IMR-90 (cell line): ENCODE measurements around the gene ZNF3. TPM values are rescaled to one million over a fixed set of nuclear protein-coding genes. Genes with fewer than 3 reads are reported as not detected.

Experiments
- ATAC-seq: fragments of 200-7000 bp; cut with Tn5 transposase; 2 replicates; pipeline ENCODE4 v1.9.1; 2020; ENCODE audit warnings: low read depth, mild to moderate bottlenecking, moderate library complexity
- BruUV-seq: library from RNA; stranded (reverse); fragments of 400-500 nt; replicated peaks from 2 replicates; lab custom pipeline; 2021; lab: Mats Ljungman, UMichigan
- CTCF ChIA-PET: fragments of 300-600 bp; formaldehyde crosslinking; extraction: SDS; loops from one replicate; lab custom pipeline; 2021; ENCODE audit warnings: antibody characterized with exemption; lab: Yijun Ruan, JAX
- POLR2A ChIA-PET: fragments of 300-600 bp; sonication (Branson Sonifier 250); formaldehyde crosslinking; loops from one replicate; lab custom pipeline; 2022; ENCODE audit warnings: antibody characterized with exemption; ENCODE audit not compliant: unreplicated experiment; lab: Charles Lee
- DNase-seq: peaks from one replicate; pipeline ENCODE4 v3.0.0; 2013
- H2AFZ ChIP-seq: replicated peaks from 2 replicates; pipeline ENCODE3; 2013; ENCODE audit warnings: low read length, mild to moderate bottlenecking; ENCODE audit not compliant: poor library complexity
- H2AK5ac ChIP-seq: 2 replicates; pipeline ENCODE4 v1.6.1; 2013; ENCODE audit warnings: low read depth, low read length, inconsistent platforms
- H2AK9ac ChIP-seq: replicated peaks from 2 replicates; pipeline ENCODE3; 2013; ENCODE audit warnings: mild to moderate bottlenecking, low read depth, low read length, moderate library complexity; ENCODE audit not compliant: poor library complexity
- H2BK120ac ChIP-seq: 2 replicates; pipeline ENCODE4 v1.6.1; 2013; ENCODE audit warnings: low read depth, low read length, inconsistent platforms
- H2BK15ac ChIP-seq: 3 replicates; pipeline ENCODE4 v1.6.1; 2013; ENCODE audit warnings: low read depth, low read length, inconsistent platforms
- H2BK20ac ChIP-seq: 2 replicates; pipeline ENCODE4 v1.6.1; 2013; ENCODE audit warnings: low read depth, mild to moderate bottlenecking, inconsistent platforms, low read length, moderate library complexity
- H2BK5ac ChIP-seq: 2 replicates; pipeline ENCODE4 v1.6.1; 2013; ENCODE audit warnings: mild to moderate bottlenecking, low read depth, low read length, inconsistent platforms; ENCODE audit not compliant: poor library complexity, severe bottlenecking
- H3K14ac ChIP-seq: replicated peaks from 2 replicates; pipeline ENCODE4 v1.6.1; 2013; ENCODE audit warnings: low read depth, low read length, inconsistent platforms
- H3K18ac ChIP-seq: 2 replicates; pipeline ENCODE4 v1.6.1; 2013; ENCODE audit warnings: low read depth, low read length, control low read depth
- H3K23ac ChIP-seq: 2 replicates; pipeline ENCODE4 v1.6.1; 2013; ENCODE audit warnings: low read depth, low read length, inconsistent platforms
- H3K27ac ChIP-seq: 2 replicates; pipeline ENCODE4 v1.5.1; 2013; ENCODE audit warnings: mild to moderate bottlenecking, control low read depth, low read length; ENCODE audit not compliant: insufficient read depth
- H3K27me3 ChIP-seq: 2 replicates; pipeline ENCODE4 v1.6.1; 2013; ENCODE audit warnings: low read length; ENCODE audit not compliant: control insufficient read depth, insufficient read depth
- H3K36me3 ChIP-seq: 2 replicates; pipeline ENCODE4 v1.6.1; 2013; ENCODE audit warnings: low read length, mixed read lengths; ENCODE audit not compliant: control insufficient read depth, insufficient read depth
- H3K4ac ChIP-seq: 2 replicates; pipeline ENCODE4 v1.6.1; 2013; ENCODE audit warnings: low read depth, low read length, inconsistent platforms
- H3K4me1 ChIP-seq: 2 replicates; pipeline ENCODE4 v1.6.1; 2013; ENCODE audit warnings: low read length, mixed read lengths; ENCODE audit not compliant: control insufficient read depth, insufficient read depth
- H3K4me2 ChIP-seq: 2 replicates; pipeline ENCODE4 v1.6.1; 2013; ENCODE audit warnings: low read depth, mild to moderate bottlenecking, control low read depth, low read length, moderate library complexity
- H3K4me3 ChIP-seq: 2 replicates; pipeline ENCODE4 v1.5.1; 2013; ENCODE audit warnings: low read depth, mild to moderate bottlenecking, control low read depth, low read length, moderate library complexity; ENCODE audit not compliant: insufficient read depth
- H3K56ac ChIP-seq: 2 replicates; pipeline ENCODE4 v1.6.1; 2013; ENCODE audit warnings: low read length, inconsistent platforms; ENCODE audit not compliant: insufficient read depth; ENCODE audit errors: extremely low read depth
- H3K79me1 ChIP-seq, 2 experiments: 2 replicates each; pipeline ENCODE4 v1.6.1; 2013; ENCODE audit warnings: low read length in 2 of 2, inconsistent platforms in 1 of 2, low read depth in 1 of 2
- H3K9ac ChIP-seq: 2 replicates; pipeline ENCODE4 v1.6.1; 2013; ENCODE audit warnings: low read depth, low read length, control low read depth
- H3K9me1 ChIP-seq: 2 replicates; pipeline ENCODE4 v1.6.1; 2013; ENCODE audit warnings: low read length, inconsistent platforms; ENCODE audit not compliant: insufficient read depth
- H3K9me3 ChIP-seq: 2 replicates; pipeline ENCODE4 v1.6.1; 2013; ENCODE audit warnings: low read length; ENCODE audit not compliant: control insufficient read depth, insufficient read depth
- H4K20me1 ChIP-seq: 2 replicates; pipeline ENCODE4 v1.6.1; 2013; ENCODE audit warnings: low read length, inconsistent platforms; ENCODE audit not compliant: insufficient read depth
- H4K5ac ChIP-seq: 2 replicates; pipeline ENCODE4 v1.6.1; 2013; ENCODE audit warnings: mild to moderate bottlenecking, low read depth, low read length, control low read depth
- H4K8ac ChIP-seq, 2 experiments: 2 replicates each; pipeline ENCODE4 v1.6.1; 2013; ENCODE audit warnings: low read depth in 2 of 2, low read length in 2 of 2, control low read depth in 1 of 2, inconsistent platforms in 1 of 2
- H4K91ac ChIP-seq: 2 replicates; pipeline ENCODE4 v1.6.1; 2013; ENCODE audit warnings: low read depth, low read length, inconsistent platforms; ENCODE audit not compliant: insufficient read depth
- BHLHE40 ChIP-seq: fragments of 150-350 bp; IDR thresholded peaks from 2 replicates; pipeline ENCODE4 v1.6.1; 2016; ENCODE audit warnings: mild to moderate bottlenecking, low read depth, low read length
- CHD1 ChIP-seq: IDR thresholded peaks from 2 replicates; pipeline ENCODE4 v1.6.1; 2012; ENCODE audit warnings: low read depth, low read length, improper control_type of control experiment
- CTCF ChIP-seq: conservative IDR thresholded peaks from 2 replicates; pipeline ENCODE4 v1.5.1; 2012; ENCODE audit warnings: mild to moderate bottlenecking, low read depth, low read length, improper control_type of control experiment
- MAZ ChIP-seq: IDR thresholded peaks from 2 replicates; pipeline ENCODE4 v1.6.1; 2012; ENCODE audit warnings: low read depth, mild to moderate bottlenecking, low read length, improper control_type of control experiment, moderate library complexity, borderline replicate concordance
- USF2 ChIP-seq: fragments of 150-350 bp; IDR thresholded peaks from 2 replicates; pipeline ENCODE4 v1.6.1; 2017; ENCODE audit warnings: mild to moderate bottlenecking, antibody characterized with exemption, low read length, low read depth
- WGBS, 2 experiments: methylation state at CpG; one replicate each; pipeline versions ENCODE4 v1.1.5 to v1.1.7; 2013; ENCODE audit warnings: missing lambda C conversion rate in 2 of 2; ENCODE audit not compliant: insufficient read length in 1 of 2; ENCODE audit errors: extremely low coverage in 2 of 2; 5-methylcytosine and 5-hydroxymethylcytosine counted together
- dilution Hi-C: fragments of 300-500 bp; cut with HindIII; formaldehyde crosslinking; loops from one replicate; pipeline ENCODE4 v1.14.3; 2018; ENCODE audit warnings: low sequenced_read_pairs; ENCODE audit not compliant: unreplicated experiment
- in situ Hi-C: fragments of 300-500 bp; cut with MboI; formaldehyde crosslinking; loops from 3 replicates; pipeline ENCODE4 v1.14.3; 2019; ENCODE audit warnings: low sequenced_read_pairs, inconsistent platforms, mixed read lengths
- intact Hi-C: fragments of 100-400 bp; cut with micrococcal nuclease; formaldehyde crosslinking; loops from 2 replicates; pipeline ENCODE4 v1.10.0; 2022
- polyA plus RNA-seq, 3 experiments: library from polyadenylated mRNA; depleted of rRNA; stranded (reverse); fragments of >200 nt; gene quantifications; 2 replicates each; pipeline ENCODE4 v1.2.3, GENCODE V29; 2012; ENCODE audit warnings: low replicate concordance in 1 of 3
- total RNA-seq: library from RNA; depleted of rRNA; stranded (reverse); fragments of >200 nt; gene quantifications from 2 replicates; pipeline ENCODE4 v1.2.3, GENCODE V29; 2012

ZNF3 gene
- total and polyA plus RNA-seq, 2 of the 4 experiments (the other 2 are of a cell fraction) = 24.8 to 30.8 TPM

GRCh38 chr7:100119970-100120732, 38.6 kb upstream of the ZNF3 start:
- in situ Hi-C loops (no loop called here), dilution Hi-C loops (no loop called here), intact Hi-C loops (loop anchor here (2.0 kb wide), 1 partner anchor 19 kb away; the partner anchor contains the start of genes AP4M1 and MCM7)
- Histone ChIP-seq H3K4me2 (peak overlapping the region; percentile 84), H3K4me3 (peak overlapping the region; percentile 61), H4K5ac (peak overlapping the region; percentile 26), H2BK15ac (peak overlapping the region; percentile 38; the same call in 1 of the 3 replicates), H2AFZ (peak overlapping the region; percentile 96), H3K79me1 (peaks cover 24 to 49% of the 10 kb centered on the region in 2 experiments), H3K27ac (peak overlapping the region; percentile 70), H3K4me1 (peaks cover 6% of the 10 kb centered on the region; the same call in 1 of the 2 replicates), H4K91ac (peak overlapping the region; percentile 67), H4K20me1 (no peaks in the 10 kb centered on the region; the same call in 1 of the 2 replicates), H2AK9ac (peak overlapping the region; percentile 87), H4K8ac (peak overlapping the region; percentile 48 to 77; a peak in 3 of 4 replicates), H2BK5ac (peak overlapping the region; percentile 73), H3K9ac (peak overlapping the region; percentile 67), H2BK120ac (peak overlapping the region; percentile 67; the same call in 1 of the 2 replicates), H3K23ac (peak overlapping the region; percentile 78), H3K18ac (peak overlapping the region; percentile 3; the same call in 1 of the 2 replicates), H3K14ac (peak overlapping the region; percentile 89), H3K36me3 (peaks cover 2% of the 10 kb centered on the region; the same call in 1 of the 2 replicates), H2BK20ac (no peak overlapping the region), H3K4ac (peak overlapping the region; percentile 85), H3K9me1 (peaks cover 16% of the 10 kb centered on the region), H3K56ac (peak overlapping the region; percentile 71), H3K9me3 (no peaks in the 10 kb centered on the region), H2AK5ac (peak overlapping the region; percentile 75), H3K27me3 (no peaks in the 10 kb centered on the region)
- ChIA-PET CTCF (interaction anchor here (0.5 to 0.7 kb wide), 2 partner anchors 10 to 23 kb away, joined by 3 to 6 read pairs; no protein-coding TSS in a partner anchor), POLR2A (interaction anchor here (0.6 to 1.4 kb wide), 2 partner anchors 18 to 277 kb away, joined by 3 to 6 read pairs; partner anchors contain the start of gene AP4M1)
- BruUV-seq = no TSS peak
- 20% methylated on average over 7 of the region's 19 CpGs; no CpG with 5 or more reads in 1 of the 2 experiments for WGBS, 2 experiments
- peak; percentile 56 for ATAC-seq
- peak; percentile 58 for DNase-seq
- no peak for TF ChIP-seq CTCF
- no peak for TF ChIP-seq CHD1
- TF ChIP-seq USF2 = no peak
- peak; percentile 58; the same call in 1 of the 2 replicates for TF ChIP-seq BHLHE40
- TF ChIP-seq MAZ = peak; percentile 45; the same call in 1 of the 2 replicates
